WTC11 (cell line): ENCODE data around the gene PPP2R2C. TPM values are rescaled to one million over a fixed set of nuclear protein-coding genes. Genes with fewer than 3 reads are reported as not detected.

ENCODE experiments used
- ATAC-seq: fragments of 200-7000 bp; cut with Tn5 transposase; 2 replicates; pipeline ENCODE4 v1.10.0; 2021; ENCODE audit warnings: mild to moderate bottlenecking, moderate library complexity
- CTCF ChIA-PET: fragments of 300-600 bp; sonication (Branson Sonifier 250); formaldehyde crosslinking; loops from one replicate; lab custom pipeline; 2021; ENCODE audit warnings: antibody characterized with exemption; lab: Charles Lee
- POLR2A ChIA-PET: fragments of 350-600 bp; sonication (Branson Sonifier 250); formaldehyde crosslinking; loops from one replicate; lab custom pipeline; 2021; ENCODE audit warnings: antibody characterized with exemption; lab: Charles Lee
- DNase-seq: peaks from one replicate; pipeline ENCODE4 v3.0.0; 2021; ENCODE audit warnings: low spot score
- H3K27ac Mint-ChIP-seq: 2 replicates; pipeline ENCODE4 v1.8.0; 2021; ENCODE audit warnings: mixed read lengths
- H3K27me3 Mint-ChIP-seq: 2 replicates; pipeline ENCODE4 v1.8.0; 2021; ENCODE audit warnings: low read depth, mild to moderate bottlenecking, moderate library complexity, mixed read lengths
- H3K36me3 Mint-ChIP-seq: 2 replicates; pipeline ENCODE4 v1.8.0; 2021; ENCODE audit warnings: mixed read lengths
- H3K4me1 Mint-ChIP-seq: 2 replicates; pipeline ENCODE4 v1.8.0; 2022; ENCODE audit warnings: mixed read lengths
- H3K4me3 Mint-ChIP-seq: 2 replicates; pipeline ENCODE4 v1.8.0; 2021; ENCODE audit warnings: mild to moderate bottlenecking, moderate library complexity, mixed read lengths
- H3K9me3 Mint-ChIP-seq: 2 replicates; pipeline ENCODE4 v1.8.0; 2021; ENCODE audit warnings: mixed read lengths
- AR ChIP-seq: fragments of 250-450 bp; sonication (Bioruptor Pico); IDR thresholded peaks from 2 replicates; pipeline ENCODE4 v1.9.0; 2021; ENCODE audit warnings: mild to moderate bottlenecking
- E2F5 ChIP-seq: sonication (generic); formaldehyde crosslinking; IDR thresholded peaks from 2 replicates; pipeline ENCODE4 v1.8.1; 2022; ENCODE audit warnings: mild to moderate bottlenecking, moderate library complexity, missing genetic modification reagents
- EMX1 ChIP-seq: fragments of 250-450 bp; sonication (Bioruptor Pico); IDR thresholded peaks from 2 replicates; pipeline ENCODE4 v1.8.0; 2021; ENCODE audit warnings: mild to moderate bottlenecking
- FOXK1 ChIP-seq: sonication (generic); formaldehyde crosslinking; IDR thresholded peaks from 2 replicates; pipeline ENCODE4 v1.8.0; 2022; ENCODE audit warnings: mild to moderate bottlenecking, moderate library complexity, missing genetic modification reagents
- HMGA2 ChIP-seq: fragments of 250-450 bp; sonication (Bioruptor Pico); IDR thresholded peaks from 2 replicates; pipeline ENCODE4 v1.4.0; 2021; ENCODE audit warnings: mild to moderate bottlenecking, moderate library complexity
- IRF2 ChIP-seq: sonication (generic); formaldehyde crosslinking; IDR thresholded peaks from 2 replicates; pipeline ENCODE4 v1.8.0; 2022; ENCODE audit warnings: low read depth, missing genetic modification reagents, borderline replicate concordance
- JAZF1 ChIP-seq: fragments of 250-450 bp; sonication (Bioruptor Pico); IDR thresholded peaks from 2 replicates; pipeline ENCODE4 v1.9.0; 2021; ENCODE audit warnings: moderate library complexity, mild to moderate bottlenecking, inconsistent platforms
- KAT7 ChIP-seq: sonication (generic); formaldehyde crosslinking; IDR thresholded peaks from 2 replicates; pipeline ENCODE4 v1.8.1; 2023; ENCODE audit warnings: missing genetic modification reagents, mild to moderate bottlenecking, borderline replicate concordance
- MXD4 ChIP-seq: fragments of 250-450 bp; sonication (Bioruptor Pico); IDR thresholded peaks from 2 replicates; pipeline ENCODE4 v1.8.0; 2021; ENCODE audit warnings: mild to moderate bottlenecking, moderate library complexity, borderline replicate concordance
- NFATC4 ChIP-seq: fragments of 250-450 bp; sonication (Bioruptor Pico); IDR thresholded peaks from 2 replicates; pipeline ENCODE4 v1.9.0; 2021; ENCODE audit warnings: mild to moderate bottlenecking
- NFYB ChIP-seq: sonication (generic); formaldehyde crosslinking; conservative IDR thresholded peaks from 2 replicates; pipeline ENCODE4 v1.8.0; 2022; ENCODE audit warnings: low read depth, missing genetic modification reagents
- NR1H2 ChIP-seq: sonication (generic); formaldehyde crosslinking; IDR thresholded peaks from 2 replicates; pipeline ENCODE4 v1.9.0; 2021; ENCODE audit warnings: mild to moderate bottlenecking, moderate library complexity, missing genetic modification reagents
- OVOL2 ChIP-seq: fragments of 250-450 bp; sonication (Bioruptor Pico); IDR thresholded peaks from 2 replicates; pipeline ENCODE4 v1.9.0; 2021; ENCODE audit warnings: mild to moderate bottlenecking, borderline replicate concordance
- TEAD4 ChIP-seq: sonication (generic); formaldehyde crosslinking; IDR thresholded peaks from 2 replicates; pipeline ENCODE4 v1.8.0; 2022; ENCODE audit warnings: mild to moderate bottlenecking, missing genetic modification reagents
- ZNF232 ChIP-seq: sonication (generic); formaldehyde crosslinking; IDR thresholded peaks from 2 replicates; pipeline ENCODE4 v1.8.0; 2022; ENCODE audit warnings: mild to moderate bottlenecking, missing genetic modification reagents
- ZNF317 ChIP-seq: sonication (generic); formaldehyde crosslinking; IDR thresholded peaks from 2 replicates; pipeline ENCODE4 v1.8.1; 2023; ENCODE audit warnings: low read depth, mild to moderate bottlenecking, moderate library complexity, missing genetic modification reagents, borderline replicate concordance
- total RNA-seq: library from RNA; stranded (reverse); gene quantifications from 3 replicates; pipeline ENCODE4 v1.2.3, GENCODE V29; 2021
- TF ChIP-seq, protein P1 (sequence below): sonication (generic); formaldehyde crosslinking; IDR thresholded peaks from 2 replicates; pipeline ENCODE4 v1.8.0; 2023; ENCODE audit warnings: missing genetic modification reagents
- TF ChIP-seq, protein P2 (sequence below): sonication (generic); formaldehyde crosslinking; IDR thresholded peaks from 2 replicates; pipeline ENCODE4 v1.8.0; 2023; ENCODE audit warnings: mild to moderate bottlenecking, missing genetic modification reagents
- TF ChIP-seq, protein P3 (sequence below): fragments of 200-600 bp; IDR thresholded peaks from 2 replicates; pipeline ENCODE4 v1.8.0; 2022; ENCODE audit warnings: antibody characterized with exemption
- TF ChIP-seq, protein P4 (sequence below): sonication (generic); formaldehyde crosslinking; IDR thresholded peaks from 2 replicates; pipeline ENCODE4 v1.8.1; 2023; ENCODE audit warnings: mild to moderate bottlenecking, missing genetic modification reagents

The PPP2R2C gene
- total RNA-seq, 1 experiment from 2014 or later, result 11.5 TPM

GRCh38 chr4:6328526-6328925 is 143.9 kb downstream of the PPP2R2C start:
- Mint-ChIP-seq H3K4me3 (no peak overlapping the region), H3K27me3 (no peaks in the 10 kb centered on the region; the same call in 1 of the 2 replicates), H3K9me3 (peaks cover 15% of the 10 kb centered on the region), H3K27ac (no peak overlapping the region), H3K4me1 (0 out of 2 replicates have a peak, but pooled peaks cover 3% of the 10 kb centered on the region), H3K36me3 (no peaks in the 10 kb centered on the region; the same call in 1 of the 2 replicates)
- ATAC-seq, result no peak
- DNase-seq, result no peak
- ChIA-PET CTCF (interaction anchor here (1.1 to 15.7 kb wide), 10 partner anchors 12 to 256 kb away, joined by 3 to 713 read pairs (median 8); partner anchors contain the start of gene WFS1), POLR2A (no interaction called here)
- TF ChIP-seq NFATC4 (CRISPR knock-in tag) (no peak), OVOL2 (CRISPR knock-in tag) (no peak), KAT7 (CRISPR knock-in tag) (no peak), IRF2 (CRISPR knock-in tag) (no peak), HMGA2 (CRISPR knock-in tag) (no peak), E2F5 (CRISPR knock-in tag) (no peak), NFYB (CRISPR knock-in tag) (no peak), JAZF1 (no peak), TEAD4 (CRISPR knock-in tag) (no peak), EMX1 (CRISPR knock-in tag) (no peak), AR (CRISPR knock-in tag) (no peak), NR1H2 (CRISPR knock-in tag) (no peak), MXD4 (CRISPR knock-in tag) (no peak), ZNF317 (CRISPR knock-in tag) (no peak), FOXK1 (CRISPR knock-in tag) (no peak), ZNF232 (no peak)
- TF ChIP-seq, protein P1, sequence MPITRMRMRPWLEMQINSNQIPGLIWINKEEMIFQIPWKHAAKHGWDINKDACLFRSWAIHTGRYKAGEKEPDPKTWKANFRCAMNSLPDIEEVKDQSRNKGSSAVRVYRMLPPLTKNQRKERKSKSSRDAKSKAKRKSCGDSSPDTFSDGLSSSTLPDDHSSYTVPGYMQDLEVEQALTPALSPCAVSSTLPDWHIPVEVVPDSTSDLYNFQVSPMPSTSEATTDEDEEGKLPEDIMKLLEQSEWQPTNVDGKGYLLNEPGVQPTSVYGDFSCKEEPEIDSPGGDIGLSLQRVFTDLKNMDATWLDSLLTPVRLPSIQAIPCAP, result no peak
- TF ChIP-seq, protein P2, sequence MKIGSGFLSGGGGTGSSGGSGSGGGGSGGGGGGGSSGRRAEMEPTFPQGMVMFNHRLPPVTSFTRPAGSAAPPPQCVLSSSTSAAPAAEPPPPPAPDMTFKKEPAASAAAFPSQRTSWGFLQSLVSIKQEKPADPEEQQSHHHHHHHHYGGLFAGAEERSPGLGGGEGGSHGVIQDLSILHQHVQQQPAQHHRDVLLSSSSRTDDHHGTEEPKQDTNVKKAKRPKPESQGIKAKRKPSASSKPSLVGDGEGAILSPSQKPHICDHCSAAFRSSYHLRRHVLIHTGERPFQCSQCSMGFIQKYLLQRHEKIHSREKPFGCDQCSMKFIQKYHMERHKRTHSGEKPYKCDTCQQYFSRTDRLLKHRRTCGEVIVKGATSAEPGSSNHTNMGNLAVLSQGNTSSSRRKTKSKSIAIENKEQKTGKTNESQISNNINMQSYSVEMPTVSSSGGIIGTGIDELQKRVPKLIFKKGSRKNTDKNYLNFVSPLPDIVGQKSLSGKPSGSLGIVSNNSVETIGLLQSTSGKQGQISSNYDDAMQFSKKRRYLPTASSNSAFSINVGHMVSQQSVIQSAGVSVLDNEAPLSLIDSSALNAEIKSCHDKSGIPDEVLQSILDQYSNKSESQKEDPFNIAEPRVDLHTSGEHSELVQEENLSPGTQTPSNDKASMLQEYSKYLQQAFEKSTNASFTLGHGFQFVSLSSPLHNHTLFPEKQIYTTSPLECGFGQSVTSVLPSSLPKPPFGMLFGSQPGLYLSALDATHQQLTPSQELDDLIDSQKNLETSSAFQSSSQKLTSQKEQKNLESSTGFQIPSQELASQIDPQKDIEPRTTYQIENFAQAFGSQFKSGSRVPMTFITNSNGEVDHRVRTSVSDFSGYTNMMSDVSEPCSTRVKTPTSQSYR (CRISPR knock-in tag), result no peak
- TF ChIP-seq, protein P3, sequence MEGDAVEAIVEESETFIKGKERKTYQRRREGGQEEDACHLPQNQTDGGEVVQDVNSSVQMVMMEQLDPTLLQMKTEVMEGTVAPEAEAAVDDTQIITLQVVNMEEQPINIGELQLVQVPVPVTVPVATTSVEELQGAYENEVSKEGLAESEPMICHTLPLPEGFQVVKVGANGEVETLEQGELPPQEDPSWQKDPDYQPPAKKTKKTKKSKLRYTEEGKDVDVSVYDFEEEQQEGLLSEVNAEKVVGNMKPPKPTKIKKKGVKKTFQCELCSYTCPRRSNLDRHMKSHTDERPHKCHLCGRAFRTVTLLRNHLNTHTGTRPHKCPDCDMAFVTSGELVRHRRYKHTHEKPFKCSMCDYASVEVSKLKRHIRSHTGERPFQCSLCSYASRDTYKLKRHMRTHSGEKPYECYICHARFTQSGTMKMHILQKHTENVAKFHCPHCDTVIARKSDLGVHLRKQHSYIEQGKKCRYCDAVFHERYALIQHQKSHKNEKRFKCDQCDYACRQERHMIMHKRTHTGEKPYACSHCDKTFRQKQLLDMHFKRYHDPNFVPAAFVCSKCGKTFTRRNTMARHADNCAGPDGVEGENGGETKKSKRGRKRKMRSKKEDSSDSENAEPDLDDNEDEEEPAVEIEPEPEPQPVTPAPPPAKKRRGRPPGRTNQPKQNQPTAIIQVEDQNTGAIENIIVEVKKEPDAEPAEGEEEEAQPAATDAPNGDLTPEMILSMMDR, result no peak
- TF ChIP-seq, protein P4, sequence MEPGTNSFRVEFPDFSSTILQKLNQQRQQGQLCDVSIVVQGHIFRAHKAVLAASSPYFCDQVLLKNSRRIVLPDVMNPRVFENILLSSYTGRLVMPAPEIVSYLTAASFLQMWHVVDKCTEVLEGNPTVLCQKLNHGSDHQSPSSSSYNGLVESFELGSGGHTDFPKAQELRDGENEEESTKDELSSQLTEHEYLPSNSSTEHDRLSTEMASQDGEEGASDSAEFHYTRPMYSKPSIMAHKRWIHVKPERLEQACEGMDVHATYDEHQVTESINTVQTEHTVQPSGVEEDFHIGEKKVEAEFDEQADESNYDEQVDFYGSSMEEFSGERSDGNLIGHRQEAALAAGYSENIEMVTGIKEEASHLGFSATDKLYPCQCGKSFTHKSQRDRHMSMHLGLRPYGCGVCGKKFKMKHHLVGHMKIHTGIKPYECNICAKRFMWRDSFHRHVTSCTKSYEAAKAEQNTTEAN (CRISPR knock-in tag), result no peak
